ENCODE measurements around the gene DAAM1. TPM values are rescaled to one million over a fixed set of nuclear protein-coding genes. Genes with fewer than 3 reads are reported as not detected.

The DAAM1 gene
- polyA plus RNA-seq, 1 donor from 2014 or later = 161 TPM

- H3K4me3 ChIP-seq (ENCODE audit: low read length) = no peak overlapping the region
- no peaks in the 10 kb centered on the region for H3K36me3 ChIP-seq (ENCODE audit: insufficient read depth, low read length)
- H3K27me3 ChIP-seq (ENCODE audit: insufficient read depth, low read depth, low read length) = no peaks in the 10 kb centered on the region
- no peaks in the 10 kb centered on the region for H3K9me2 ChIP-seq (ENCODE audit: insufficient read depth, low read length)
- no peak overlapping the region for H2AFZ ChIP-seq (ENCODE audit: low read depth, low read length)
- no peaks in the 10 kb centered on the region for H3K9me3 ChIP-seq (ENCODE audit: low read length)
- no peak overlapping the region for H3K27ac ChIP-seq (ENCODE audit: low read length)
- peaks cover 87% of the 10 kb centered on the region for H3K79me2 ChIP-seq (replicated peaks; ENCODE audit: insufficient read depth, low read length)
- no peak overlapping the region for H3K4me2 ChIP-seq (ENCODE audit: low read length)
- no peak for TF ChIP-seq TAF1 (IDR thresholded peaks at IDR 0.05; ENCODE audit: low read depth)
- no peak for TF ChIP-seq RAD21 (conservative IDR thresholded peaks at IDR 0.05)
- TF ChIP-seq POLR2AphosphoS5 (IDR thresholded peaks at IDR 0.05) = no peak
- TF ChIP-seq, protein P1, sequence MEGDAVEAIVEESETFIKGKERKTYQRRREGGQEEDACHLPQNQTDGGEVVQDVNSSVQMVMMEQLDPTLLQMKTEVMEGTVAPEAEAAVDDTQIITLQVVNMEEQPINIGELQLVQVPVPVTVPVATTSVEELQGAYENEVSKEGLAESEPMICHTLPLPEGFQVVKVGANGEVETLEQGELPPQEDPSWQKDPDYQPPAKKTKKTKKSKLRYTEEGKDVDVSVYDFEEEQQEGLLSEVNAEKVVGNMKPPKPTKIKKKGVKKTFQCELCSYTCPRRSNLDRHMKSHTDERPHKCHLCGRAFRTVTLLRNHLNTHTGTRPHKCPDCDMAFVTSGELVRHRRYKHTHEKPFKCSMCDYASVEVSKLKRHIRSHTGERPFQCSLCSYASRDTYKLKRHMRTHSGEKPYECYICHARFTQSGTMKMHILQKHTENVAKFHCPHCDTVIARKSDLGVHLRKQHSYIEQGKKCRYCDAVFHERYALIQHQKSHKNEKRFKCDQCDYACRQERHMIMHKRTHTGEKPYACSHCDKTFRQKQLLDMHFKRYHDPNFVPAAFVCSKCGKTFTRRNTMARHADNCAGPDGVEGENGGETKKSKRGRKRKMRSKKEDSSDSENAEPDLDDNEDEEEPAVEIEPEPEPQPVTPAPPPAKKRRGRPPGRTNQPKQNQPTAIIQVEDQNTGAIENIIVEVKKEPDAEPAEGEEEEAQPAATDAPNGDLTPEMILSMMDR (IDR thresholded peaks at IDR 0.05; ENCODE audit: poor library complexity, severe bottlenecking) = no peak
- no peak for TF ChIP-seq MXI1 (conservative IDR thresholded peaks at IDR 0.05; ENCODE audit: poor library complexity, severe bottlenecking)
- no peak for TF ChIP-seq SMC3 (conservative IDR thresholded peaks at IDR 0.05; ENCODE audit: poor library complexity)
- no peak for TF ChIP-seq EZH2 (IDR thresholded peaks at IDR 0.05; ENCODE audit: borderline replicate concordance, insufficient read depth, low read length, poor library complexity, severe bottlenecking)
- TF ChIP-seq EP300 (conservative IDR thresholded peaks at IDR 0.05; ENCODE audit: poor library complexity, severe bottlenecking) = no peak
- TF ChIP-seq, protein P2, sequence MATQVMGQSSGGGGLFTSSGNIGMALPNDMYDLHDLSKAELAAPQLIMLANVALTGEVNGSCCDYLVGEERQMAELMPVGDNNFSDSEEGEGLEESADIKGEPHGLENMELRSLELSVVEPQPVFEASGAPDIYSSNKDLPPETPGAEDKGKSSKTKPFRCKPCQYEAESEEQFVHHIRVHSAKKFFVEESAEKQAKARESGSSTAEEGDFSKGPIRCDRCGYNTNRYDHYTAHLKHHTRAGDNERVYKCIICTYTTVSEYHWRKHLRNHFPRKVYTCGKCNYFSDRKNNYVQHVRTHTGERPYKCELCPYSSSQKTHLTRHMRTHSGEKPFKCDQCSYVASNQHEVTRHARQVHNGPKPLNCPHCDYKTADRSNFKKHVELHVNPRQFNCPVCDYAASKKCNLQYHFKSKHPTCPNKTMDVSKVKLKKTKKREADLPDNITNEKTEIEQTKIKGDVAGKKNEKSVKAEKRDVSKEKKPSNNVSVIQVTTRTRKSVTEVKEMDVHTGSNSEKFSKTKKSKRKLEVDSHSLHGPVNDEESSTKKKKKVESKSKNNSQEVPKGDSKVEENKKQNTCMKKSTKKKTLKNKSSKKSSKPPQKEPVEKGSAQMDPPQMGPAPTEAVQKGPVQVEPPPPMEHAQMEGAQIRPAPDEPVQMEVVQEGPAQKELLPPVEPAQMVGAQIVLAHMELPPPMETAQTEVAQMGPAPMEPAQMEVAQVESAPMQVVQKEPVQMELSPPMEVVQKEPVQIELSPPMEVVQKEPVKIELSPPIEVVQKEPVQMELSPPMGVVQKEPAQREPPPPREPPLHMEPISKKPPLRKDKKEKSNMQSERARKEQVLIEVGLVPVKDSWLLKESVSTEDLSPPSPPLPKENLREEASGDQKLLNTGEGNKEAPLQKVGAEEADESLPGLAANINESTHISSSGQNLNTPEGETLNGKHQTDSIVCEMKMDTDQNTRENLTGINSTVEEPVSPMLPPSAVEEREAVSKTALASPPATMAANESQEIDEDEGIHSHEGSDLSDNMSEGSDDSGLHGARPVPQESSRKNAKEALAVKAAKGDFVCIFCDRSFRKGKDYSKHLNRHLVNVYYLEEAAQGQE (IDR thresholded peaks at IDR 0.05; ENCODE audit: borderline replicate concordance) = no peak
- no peak overlapping the region for H3K9ac ChIP-seq (ENCODE audit: low read length)
- H4K20me1 ChIP-seq (ENCODE audit: insufficient read depth) = peaks cover 31% of the 10 kb centered on the region
- H3F3A ChIP-seq (ENCODE audit: insufficient read depth, low read length, poor library complexity, severe bottlenecking) = no peaks in the 10 kb centered on the region
Observed at GRCh38 chr14:59202031-59202430, 13.6 kb downstream of the DAAM1 start.

DNA sequence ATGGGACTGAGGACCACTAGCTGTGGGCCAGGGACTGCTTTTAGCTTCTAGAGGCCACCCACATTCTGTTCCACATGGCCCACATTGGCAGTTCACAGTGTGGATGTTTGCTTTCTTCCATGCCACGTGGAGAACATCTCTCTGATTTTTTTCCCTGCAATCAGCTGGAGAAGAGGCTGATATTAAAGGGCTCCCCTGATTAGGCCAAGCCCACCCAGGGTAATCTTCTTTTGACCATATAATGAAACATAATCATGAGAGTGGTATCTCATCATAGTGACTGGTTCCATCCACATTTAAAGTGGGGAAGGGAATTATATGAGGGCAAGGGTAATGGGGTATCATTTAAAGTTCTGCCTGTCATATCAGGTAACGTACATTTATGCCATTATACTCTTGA, 15.8 kb downstream of the DAAM1 start:
- Histone ChIP-seq H3K27me3 (ENCODE audit: insufficient read depth, low read depth, low read length) (no peaks in the 10 kb centered on the region), H3K79me2 (replicated peaks; ENCODE audit: insufficient read depth, low read length) (peaks cover 89% of the 10 kb centered on the region), H3K9me3 (ENCODE audit: low read length) (no peaks in the 10 kb centered on the region), H3K9ac (ENCODE audit: low read length) (no peak overlapping the region), H3K27ac (ENCODE audit: low read length) (no peak overlapping the region), H4K20me1 (ENCODE audit: insufficient read depth) (peaks cover 33% of the 10 kb centered on the region), H2AFZ (ENCODE audit: low read depth, low read length) (no peak overlapping the region), H3K4me3 (ENCODE audit: low read length) (no peak overlapping the region), H3K36me3 (ENCODE audit: insufficient read depth, low read length) (no peaks in the 10 kb centered on the region), H3F3A (ENCODE audit: insufficient read depth, low read length, poor library complexity, severe bottlenecking) (no peaks in the 10 kb centered on the region), H3K9me2 (ENCODE audit: insufficient read depth, low read length) (no peaks in the 10 kb centered on the region), H3K4me2 (ENCODE audit: low read length) (no peak overlapping the region)
- TF ChIP-seq MXI1 (conservative IDR thresholded peaks at IDR 0.05; ENCODE audit: poor library complexity, severe bottlenecking) (no peak), RAD21 (conservative IDR thresholded peaks at IDR 0.05) (no peak), POLR2AphosphoS5 (IDR thresholded peaks at IDR 0.05) (no peak), EZH2 (IDR thresholded peaks at IDR 0.05; ENCODE audit: borderline replicate concordance, insufficient read depth, low read length, poor library complexity, severe bottlenecking) (no peak), EP300 (conservative IDR thresholded peaks at IDR 0.05; ENCODE audit: poor library complexity, severe bottlenecking) (no peak), SMC3 (conservative IDR thresholded peaks at IDR 0.05; ENCODE audit: poor library complexity) (no peak), TAF1 (IDR thresholded peaks at IDR 0.05; ENCODE audit: low read depth) (no peak)
- TF ChIP-seq, protein P1 (IDR thresholded peaks at IDR 0.05; ENCODE audit: poor library complexity, severe bottlenecking) = no peak
- TF ChIP-seq, protein P2 (IDR thresholded peaks at IDR 0.05; ENCODE audit: borderline replicate concordance) = no peak

All from neural cell (in vitro differentiated cells).